Measurements from ENCODE around the gene TPRA1.

TPRA1 gene

GRCh38 chr3:127608362-127608718 is 17.8 kb upstream of the TPRA1 start:
- H2BK5ac ChIP-seq (ENCODE audit: low read depth, low read length, poor library complexity): no peak overlapping the region
- H3K79me2 ChIP-seq (ENCODE audit: control insufficient read depth, insufficient read depth, low read length, poor library complexity): no peaks in the 10 kb centered on the region
- peaks cover 2% of the 10 kb centered on the region for H3K9me3 ChIP-seq (ENCODE audit: insufficient read depth, low read depth, low read length)
- H4K12ac ChIP-seq (ENCODE audit: low read depth, low read length): no peak overlapping the region
- H3K4me2 ChIP-seq (ENCODE audit: low read length): no peak overlapping the region
- H3K27ac ChIP-seq (ENCODE audit: low read depth, low read length): no peak overlapping the region
- H2AFZ ChIP-seq (ENCODE audit: insufficient read depth, low read length, poor library complexity): no peak overlapping the region
- peaks cover 47 to 73% of the 10 kb centered on the region in 2 experiments for H3K36me3 ChIP-seq (ENCODE audit: control insufficient read depth in 1 of 2, insufficient read depth in 2 of 2, low read length in 2 of 2)
- H3K23ac ChIP-seq (ENCODE audit: low read length): no peak overlapping the region
- no peak overlapping the region for H4K91ac ChIP-seq (ENCODE audit: low read depth, low read length)
- H3K14ac ChIP-seq (ENCODE audit: low read length): no peak overlapping the region
- H2AK5ac ChIP-seq (ENCODE audit: low read length): no peak overlapping the region
- no peaks in the 10 kb centered on the region for H3K27me3 ChIP-seq (ENCODE audit: insufficient read depth, low read length)
- H3K4me1 ChIP-seq (ENCODE audit: control insufficient read depth in 1 of 2, insufficient read depth in 2 of 2, low read length in 2 of 2): no peaks in the 10 kb centered on the region
- H3K79me1 ChIP-seq (ENCODE audit: low read length): no peaks in the 10 kb centered on the region
- no peak overlapping the region for H3K4ac ChIP-seq (ENCODE audit: low read depth, low read length)
- H3K9ac ChIP-seq (ENCODE audit: low read length): no peak overlapping the region
- no peak overlapping the region for H3K18ac ChIP-seq (ENCODE audit: low read length)
- H3K4me3 ChIP-seq (ENCODE audit: low read depth, low read length): no peak overlapping the region
- H2BK12ac ChIP-seq (ENCODE audit: low read length): no peak overlapping the region
- no peak overlapping the region for H2BK120ac ChIP-seq (ENCODE audit: insufficient read depth, low read length, poor library complexity)
- DNase-seq: no peak
- H4K8ac ChIP-seq (ENCODE audit: low read depth, low read length): no peak overlapping the region
- no CpG with 5 or more reads among the region's 14 CpGs for WGBS (ENCODE audit: extremely low coverage, insufficient coverage, insufficient read length)

GRCh38 chr3:127607675-127608361 is 17.3 kb upstream of the TPRA1 start:
- Histone ChIP-seq H2BK12ac (ENCODE audit: low read length) (no peak overlapping the region), H2AK5ac (ENCODE audit: low read length) (no peak overlapping the region), H3K79me2 (ENCODE audit: control insufficient read depth, insufficient read depth, low read length, poor library complexity) (no peaks in the 10 kb centered on the region), H3K9ac (ENCODE audit: low read length) (no peak overlapping the region), H3K4ac (ENCODE audit: low read depth, low read length) (no peak overlapping the region), H3K9me3 (ENCODE audit: insufficient read depth, low read depth, low read length) (peaks cover 2% of the 10 kb centered on the region), H3K4me1 (ENCODE audit: control insufficient read depth in 1 of 2, insufficient read depth in 2 of 2, low read length in 2 of 2) (no peaks in the 10 kb centered on the region), H3K4me2 (ENCODE audit: low read length) (no peak overlapping the region), H4K8ac (ENCODE audit: low read depth, low read length) (no peak overlapping the region), H3K4me3 (ENCODE audit: low read depth, low read length) (peak overlapping the region; percentile 30), H4K12ac (ENCODE audit: low read depth, low read length) (no peak overlapping the region), H2BK5ac (ENCODE audit: low read depth, low read length, poor library complexity) (no peak overlapping the region), H3K14ac (ENCODE audit: low read length) (no peak overlapping the region), H3K27ac (ENCODE audit: low read depth, low read length) (no peak overlapping the region), H4K91ac (ENCODE audit: low read depth, low read length) (no peak overlapping the region), H3K23ac (ENCODE audit: low read length) (no peak overlapping the region), H2AFZ (ENCODE audit: insufficient read depth, low read length, poor library complexity) (no peak overlapping the region), H3K18ac (ENCODE audit: low read length) (no peak overlapping the region), H3K79me1 (ENCODE audit: low read length) (no peaks in the 10 kb centered on the region), H3K36me3 (ENCODE audit: control insufficient read depth in 1 of 2, insufficient read depth in 2 of 2, low read length in 2 of 2) (peaks cover 47 to 68% of the 10 kb centered on the region in 2 experiments), H2BK120ac (ENCODE audit: insufficient read depth, low read length, poor library complexity) (no peak overlapping the region), H3K27me3 (ENCODE audit: insufficient read depth, low read length) (no peaks in the 10 kb centered on the region)
- no peak for DNase-seq
- no CpG with 5 or more reads among the region's 7 CpGs for WGBS (ENCODE audit: extremely low coverage, insufficient coverage, insufficient read length)

- Histone ChIP-seq H3K27me3 (ENCODE audit: insufficient read depth, low read length) (no peaks in the 10 kb centered on the region), H3K4me2 (ENCODE audit: low read length) (no peak overlapping the region), H4K12ac (ENCODE audit: low read depth, low read length) (no peak overlapping the region), H2BK12ac (ENCODE audit: low read length) (no peak overlapping the region), H3K4me1 (ENCODE audit: control insufficient read depth in 1 of 2, insufficient read depth in 2 of 2, low read length in 2 of 2) (no peaks in the 10 kb centered on the region), H3K18ac (ENCODE audit: low read length) (no peak overlapping the region), H3K23ac (ENCODE audit: low read length) (no peak overlapping the region), H3K9ac (ENCODE audit: low read length) (no peak overlapping the region), H3K36me3 (ENCODE audit: control insufficient read depth in 1 of 2, insufficient read depth in 2 of 2, low read length in 2 of 2) (peaks cover 47 to 67% of the 10 kb centered on the region in 2 experiments), H3K9me3 (ENCODE audit: insufficient read depth, low read depth, low read length) (peaks cover 2% of the 10 kb centered on the region), H2AFZ (ENCODE audit: insufficient read depth, low read length, poor library complexity) (no peak overlapping the region), H3K4ac (ENCODE audit: low read depth, low read length) (no peak overlapping the region), H3K14ac (ENCODE audit: low read length) (no peak overlapping the region), H2AK5ac (ENCODE audit: low read length) (no peak overlapping the region), H4K8ac (ENCODE audit: low read depth, low read length) (no peak overlapping the region), H3K79me1 (ENCODE audit: low read length) (no peaks in the 10 kb centered on the region), H3K4me3 (ENCODE audit: low read depth, low read length) (no peak overlapping the region), H2BK5ac (ENCODE audit: low read depth, low read length, poor library complexity) (no peak overlapping the region), H2BK120ac (ENCODE audit: insufficient read depth, low read length, poor library complexity) (no peak overlapping the region), H4K91ac (ENCODE audit: low read depth, low read length) (no peak overlapping the region), H3K27ac (ENCODE audit: low read depth, low read length) (no peak overlapping the region), H3K79me2 (ENCODE audit: control insufficient read depth, insufficient read depth, low read length, poor library complexity) (no peaks in the 10 kb centered on the region)
- no peak for DNase-seq
- WGBS (ENCODE audit: extremely low coverage, insufficient coverage, insufficient read length): no CpG with 5 or more reads among the region's 17 CpGs
Observed at GRCh38 chr3:127606981-127607595, 16.6 kb upstream of the TPRA1 start.

- H3K4me2 ChIP-seq (ENCODE audit: low read length): no peak overlapping the region
- no peaks in the 10 kb centered on the region for H3K79me2 ChIP-seq (ENCODE audit: control insufficient read depth, insufficient read depth, low read length, poor library complexity)
- no peak overlapping the region for H3K9ac ChIP-seq (ENCODE audit: low read length)
- no peak overlapping the region for H2AFZ ChIP-seq (ENCODE audit: insufficient read depth, low read length, poor library complexity)
- no peak overlapping the region for H3K14ac ChIP-seq (ENCODE audit: low read length)
- H4K8ac ChIP-seq (ENCODE audit: low read depth, low read length): no peak overlapping the region
- H3K23ac ChIP-seq (ENCODE audit: low read length): no peak overlapping the region
- peak; percentile 47 to 62 for DNase-seq
- H4K12ac ChIP-seq (ENCODE audit: low read depth, low read length): no peak overlapping the region
- no peak overlapping the region for H4K91ac ChIP-seq (ENCODE audit: low read depth, low read length)
- no peak overlapping the region for H2AK5ac ChIP-seq (ENCODE audit: low read length)
- H3K36me3 ChIP-seq (ENCODE audit: control insufficient read depth in 1 of 2, insufficient read depth in 2 of 2, low read length in 2 of 2): peaks cover 46 to 63% of the 10 kb centered on the region in 2 experiments
- H3K18ac ChIP-seq (ENCODE audit: low read length): no peak overlapping the region
- H3K4me3 ChIP-seq (ENCODE audit: low read depth, low read length): no peak overlapping the region
- H3K4ac ChIP-seq (ENCODE audit: low read depth, low read length): no peak overlapping the region
- no peak overlapping the region for H2BK120ac ChIP-seq (ENCODE audit: insufficient read depth, low read length, poor library complexity)
- no peaks in the 10 kb centered on the region for H3K27me3 ChIP-seq (ENCODE audit: insufficient read depth, low read length)
- H3K4me1 ChIP-seq (ENCODE audit: control insufficient read depth in 1 of 2, insufficient read depth in 2 of 2, low read length in 2 of 2): no peaks in the 10 kb centered on the region
- H3K9me3 ChIP-seq (ENCODE audit: insufficient read depth, low read depth, low read length): peaks cover 2% of the 10 kb centered on the region
- H3K27ac ChIP-seq (ENCODE audit: low read depth, low read length): no peak overlapping the region
- WGBS (ENCODE audit: extremely low coverage, insufficient coverage, insufficient read length): no CpG with 5 or more reads among the region's 24 CpGs
- H2BK12ac ChIP-seq (ENCODE audit: low read length): no peak overlapping the region
- no peak overlapping the region for H2BK5ac ChIP-seq (ENCODE audit: low read depth, low read length, poor library complexity)
- no peaks in the 10 kb centered on the region for H3K79me1 ChIP-seq (ENCODE audit: low read length)
Observed at GRCh38 chr3:127606086-127606805, 15.7 kb upstream of the TPRA1 start.
